Ectodermal cell (in vitro differentiated cells): ENCODE measurements around the gene NEDD8.
"Not testable (repeated sequence)": the region's sequence is repeated elsewhere in the genome, so short reads cannot be mapped to it uniquely, and the experiment has no call there.

Experiments
- H3K27ac ChIP-seq: 2 replicates; pipeline ENCODE4 v1.7.0; 2013; ENCODE audit warnings: mild to moderate bottlenecking, low read depth, low read length; ENCODE audit not compliant: insufficient read depth, poor library complexity, severe bottlenecking
- H3K27me3 ChIP-seq: 2 replicates; pipeline ENCODE4 v1.7.0; 2013; ENCODE audit warnings: mild to moderate bottlenecking, low read length; ENCODE audit not compliant: insufficient read depth, control insufficient read depth, poor library complexity, severe bottlenecking
- H3K36me3 ChIP-seq: one replicate; pipeline ENCODE4 v1.7.0; 2013; ENCODE audit warnings: low read length; ENCODE audit not compliant: control insufficient read depth, insufficient read depth
- H3K4me1 ChIP-seq: one replicate; pipeline ENCODE4 v1.7.0; 2013; ENCODE audit warnings: low read length; ENCODE audit not compliant: control insufficient read depth, insufficient read depth
- H3K4me3 ChIP-seq: 2 replicates; pipeline ENCODE4 v1.7.0; 2013; ENCODE audit warnings: low read depth, low read length, control low read depth; ENCODE audit not compliant: insufficient read depth
- H3K9me3 ChIP-seq: 2 replicates; pipeline ENCODE4 v1.7.0; 2013; ENCODE audit warnings: mild to moderate bottlenecking, low read length, moderate library complexity; ENCODE audit not compliant: control insufficient read depth
- WGBS, 2 experiments: methylation state at CpG; one replicate each; pipeline ENCODE4 v1.1.7; 2013; ENCODE audit warnings: missing lambda C conversion rate in 2 of 2; 5-methylcytosine and 5-hydroxymethylcytosine counted together

NEDD8 gene

DNA sequence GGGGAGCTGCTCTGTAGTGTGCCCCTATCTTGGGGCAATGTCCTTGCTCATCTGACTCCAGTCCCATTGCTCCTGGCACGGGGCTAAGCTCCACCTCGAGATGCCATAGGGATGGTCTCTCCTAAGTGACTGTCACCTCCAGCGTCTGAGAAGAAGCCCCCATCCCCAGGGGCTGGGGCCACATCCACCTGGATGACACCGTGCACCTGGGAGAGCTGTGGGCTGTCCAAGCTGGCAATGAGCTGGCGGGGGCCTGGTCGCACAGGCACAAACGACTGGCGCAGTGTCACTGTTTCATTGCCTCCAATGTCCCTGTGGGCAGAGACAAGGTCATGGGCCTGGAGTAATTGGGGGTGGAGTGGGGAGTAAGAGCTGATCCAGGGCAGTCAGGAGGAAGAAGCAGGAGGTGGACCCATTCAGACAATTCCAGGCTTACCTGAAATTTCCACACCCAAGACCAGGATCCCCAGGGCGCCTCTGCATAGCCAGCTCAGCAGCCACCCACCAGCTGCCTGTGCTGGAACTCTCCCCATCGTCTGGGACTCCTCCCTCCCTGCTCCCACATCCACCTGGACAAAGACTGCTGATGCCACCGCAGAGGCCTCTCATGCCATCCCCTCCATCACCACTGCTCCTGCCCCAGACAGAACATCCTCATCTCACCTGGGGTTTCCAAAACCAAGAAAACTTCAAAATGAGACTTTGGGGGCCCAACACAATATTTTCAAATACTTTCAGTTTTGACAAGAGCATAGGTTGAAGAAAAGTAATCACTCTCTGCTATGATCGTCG lies 17.3 kb upstream of the NEDD8 start:
- H3K27me3 ChIP-seq, result no peaks in the 10 kb centered on the region
- H3K9me3 ChIP-seq, result no peaks in the 10 kb centered on the region
- H3K4me1 ChIP-seq, result no peaks in the 10 kb centered on the region
- H3K4me3 ChIP-seq, result no peak overlapping the region
- H3K27ac ChIP-seq, result no peak overlapping the region
- WGBS, 2 experiments, result 79 to 81% methylated on average over 13 of the region's 13 CpGs
- no peaks in the 10 kb centered on the region for H3K36me3 ChIP-seq

DNA sequence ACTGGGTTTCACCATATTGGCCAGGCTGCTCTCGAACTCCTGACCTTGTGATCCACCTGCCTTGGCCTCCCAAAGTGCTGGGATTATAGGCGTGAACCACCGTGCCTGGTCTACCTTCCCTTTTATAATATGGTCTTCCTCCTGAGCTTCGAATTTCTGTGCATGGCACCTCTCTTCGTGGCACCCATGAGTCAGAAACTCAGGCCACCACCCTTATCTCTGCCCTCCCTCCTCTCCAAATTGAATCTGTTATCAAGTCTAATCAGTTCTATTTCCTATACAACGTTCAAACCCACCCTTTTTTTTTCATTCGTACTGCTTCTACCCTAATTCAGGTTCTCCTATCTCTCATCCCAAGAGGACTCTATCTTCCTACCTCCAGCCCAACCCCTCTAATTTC lies 15.3 kb upstream of the NEDD8 start:
- 83% methylated on average over 7 of the region's 7 CpGs for WGBS, 2 experiments
- no peaks in the 10 kb centered on the region for H3K27me3 ChIP-seq
- H3K4me1 ChIP-seq, result no peaks in the 10 kb centered on the region
- no peak overlapping the region for H3K4me3 ChIP-seq
- H3K9me3 ChIP-seq, result no peaks in the 10 kb centered on the region
- H3K27ac ChIP-seq, result no peak overlapping the region
- H3K36me3 ChIP-seq, result no peaks in the 10 kb centered on the region

DNA sequence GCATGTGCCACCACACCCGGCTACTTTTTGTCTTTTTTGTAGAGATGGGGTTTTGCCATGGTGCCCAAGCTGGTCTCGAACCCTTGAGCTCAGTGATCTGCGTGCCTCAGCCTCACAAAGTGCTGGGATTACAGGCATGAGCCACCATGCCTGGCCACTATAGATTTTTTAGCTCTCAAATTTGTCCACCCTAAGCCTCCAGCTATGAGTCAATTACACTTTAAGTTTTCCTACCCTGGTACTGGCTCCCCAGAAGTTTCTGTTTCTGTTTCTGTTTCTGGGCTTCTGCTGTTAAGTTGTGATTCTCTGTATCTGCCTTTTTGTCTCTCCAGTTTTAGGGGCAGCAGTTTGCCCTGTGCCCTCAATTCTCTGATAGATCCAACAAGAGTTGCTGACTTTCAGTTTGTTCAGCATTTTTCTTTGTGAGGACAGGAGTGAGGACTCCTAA lies 14.6 kb upstream of the NEDD8 start:
- Histone ChIP-seq H3K4me3 (no peak overlapping the region), H3K27me3 (no peaks in the 10 kb centered on the region), H3K36me3 (no peaks in the 10 kb centered on the region), H3K9me3 (no peaks in the 10 kb centered on the region), H3K4me1 (no peaks in the 10 kb centered on the region), H3K27ac (no peak overlapping the region)
- WGBS, 2 experiments, result 84 to 92% methylated on average over 3 of the region's 3 CpGs

DNA sequence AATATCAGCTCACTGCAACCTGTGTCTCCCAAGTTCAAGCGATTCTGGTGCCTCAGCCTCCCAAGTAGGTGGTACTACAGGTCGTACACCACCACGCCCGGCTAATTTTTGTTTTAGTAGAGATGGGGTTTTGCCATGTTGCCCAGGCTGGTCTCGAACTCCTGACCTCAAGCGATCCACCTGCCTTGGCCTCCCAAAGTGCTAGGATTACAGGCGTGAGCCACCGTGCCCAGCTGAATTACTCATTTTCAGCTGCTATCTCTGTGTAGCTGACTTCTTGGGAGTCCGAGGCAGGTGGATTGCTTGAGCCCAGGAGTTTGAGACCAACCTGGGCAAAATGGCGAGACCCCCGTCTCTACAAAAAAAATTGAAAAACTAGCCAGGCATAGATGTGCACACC lies 13.2 kb upstream of the NEDD8 start:
- H3K27me3 ChIP-seq, H3K36me3 ChIP-seq, H3K4me1 ChIP-seq, H3K27ac ChIP-seq, H3K4me3 ChIP-seq, H3K9me3 ChIP-seq: not testable (repeated sequence)
- 93 to 95% methylated on average over 11 of the region's 11 CpGs for WGBS, 2 experiments

DNA sequence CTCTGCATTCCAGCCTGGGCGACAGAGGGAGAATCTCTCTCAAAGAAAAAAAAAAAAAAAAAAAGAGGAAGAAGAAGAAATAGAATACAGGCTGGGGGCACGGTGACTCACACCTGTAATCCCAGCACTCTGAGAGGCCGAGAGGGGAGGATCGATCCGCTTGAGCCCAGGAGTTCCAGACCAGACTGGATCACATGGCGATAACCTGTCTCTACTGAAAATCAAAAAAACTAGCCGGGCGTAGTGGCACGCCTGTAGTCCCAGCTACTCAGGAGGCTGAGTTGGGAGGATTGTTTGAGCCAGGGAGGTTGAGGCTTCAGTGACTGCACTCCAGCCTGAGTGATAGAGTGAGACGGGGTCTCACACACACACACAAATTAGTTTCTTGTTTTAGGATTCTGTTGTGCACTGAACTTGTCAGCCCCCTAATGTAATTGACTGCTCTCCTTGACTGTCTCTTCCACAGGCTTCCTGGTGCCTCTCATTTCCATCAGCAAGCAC lies 11.2 kb upstream of the NEDD8 start:
- Histone ChIP-seq H3K36me3 (peaks cover 12% of the 10 kb centered on the region), H3K27me3 (no peaks in the 10 kb centered on the region), H3K9me3 (no peaks in the 10 kb centered on the region), H3K4me1 (peaks cover 3% of the 10 kb centered on the region), H3K27ac (peak overlapping the region; percentile 93), H3K4me3 (peak overlapping the region; percentile 77)
- 61 to 65% methylated on average over 10 of the region's 10 CpGs for WGBS, 2 experiments

DNA sequence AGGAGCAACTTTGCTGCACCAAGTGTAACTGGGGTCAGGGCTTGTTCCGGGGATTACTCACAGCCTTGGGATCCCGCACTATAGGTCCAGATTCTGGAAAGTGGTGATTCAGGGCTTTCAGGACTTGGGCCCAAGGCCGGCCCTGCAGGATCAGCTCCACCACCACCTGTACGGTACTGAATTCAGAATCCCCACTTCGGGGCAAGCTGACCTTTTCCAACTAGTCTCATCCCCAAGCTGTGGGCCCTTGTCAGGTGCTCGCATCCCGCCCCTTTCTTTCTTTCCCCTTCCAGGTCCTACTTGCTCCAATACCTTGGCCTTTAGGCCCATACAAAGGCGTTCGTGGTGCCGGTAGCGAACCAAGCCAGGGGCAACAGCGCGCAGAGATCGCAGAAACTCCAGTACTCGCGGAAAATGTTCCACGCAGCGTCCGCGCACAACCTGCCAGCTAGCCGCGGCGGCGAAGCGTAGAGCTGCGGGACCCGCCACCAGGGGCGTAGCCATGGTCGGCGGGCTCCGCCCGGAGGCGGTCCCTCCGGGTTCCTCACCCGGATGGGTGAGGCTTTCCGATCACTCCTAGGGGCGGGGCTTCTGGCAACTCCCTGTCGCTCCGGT lies 9.8 kb upstream of the NEDD8 start:
- H3K27me3 ChIP-seq, result no peaks in the 10 kb centered on the region
- H3K27ac ChIP-seq, result peak overlapping the region; percentile 93
- 4 to 5% methylated on average over 39 of the region's 39 CpGs for WGBS, 2 experiments
- peak overlapping the region; percentile 77 for H3K4me3 ChIP-seq
- H3K4me1 ChIP-seq, result peaks cover 3% of the 10 kb centered on the region
- H3K9me3 ChIP-seq, result no peaks in the 10 kb centered on the region
- H3K36me3 ChIP-seq, result peaks cover 24% of the 10 kb centered on the region

DNA sequence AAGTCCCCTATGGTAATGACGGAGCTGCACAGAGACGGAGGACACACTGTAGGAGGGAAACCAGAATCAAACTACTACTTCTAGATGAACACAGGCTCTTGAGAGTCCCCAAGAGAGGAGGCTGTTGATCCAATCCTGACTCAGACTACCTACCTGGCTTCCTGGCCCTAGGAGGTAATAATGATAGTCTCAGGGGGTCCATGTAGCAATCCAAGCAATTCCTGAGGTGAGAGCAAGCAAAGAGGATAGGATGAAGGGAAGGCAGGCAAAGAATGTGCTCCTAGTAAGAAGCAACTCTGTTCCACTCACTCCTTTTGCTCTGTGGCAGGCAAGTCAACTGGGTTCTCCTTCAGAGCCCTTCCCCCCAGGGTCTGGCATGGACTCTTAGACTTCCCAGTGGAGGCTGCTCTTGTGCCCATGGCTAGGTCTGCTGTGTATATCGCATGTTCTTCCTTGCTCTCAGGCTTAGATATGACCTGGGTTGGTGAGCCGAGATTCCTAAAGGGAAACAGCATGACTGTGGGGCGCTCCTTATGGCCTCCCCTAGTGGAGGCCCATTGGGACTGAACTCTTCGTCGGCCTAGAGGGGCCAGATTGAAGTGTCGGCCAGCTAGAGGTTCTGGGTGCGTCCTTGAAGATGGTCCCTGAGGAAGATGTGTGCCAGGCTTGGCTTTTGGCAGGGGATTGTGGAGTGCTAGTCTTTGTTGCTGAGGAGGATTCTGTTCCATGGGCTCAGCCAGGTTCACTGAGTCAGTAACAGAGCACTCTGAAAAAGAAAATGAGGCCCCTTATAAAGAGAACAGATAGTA lies 8.1 kb upstream of the NEDD8 start:
- 95 to 97% methylated on average over 9 of the region's 9 CpGs for WGBS, 2 experiments
- Histone ChIP-seq H3K27ac (no peak overlapping the region), H3K27me3 (no peaks in the 10 kb centered on the region), H3K36me3 (peaks cover 30% of the 10 kb centered on the region), H3K4me1 (peaks cover 3% of the 10 kb centered on the region), H3K9me3 (no peaks in the 10 kb centered on the region), H3K4me3 (no peak overlapping the region)

DNA sequence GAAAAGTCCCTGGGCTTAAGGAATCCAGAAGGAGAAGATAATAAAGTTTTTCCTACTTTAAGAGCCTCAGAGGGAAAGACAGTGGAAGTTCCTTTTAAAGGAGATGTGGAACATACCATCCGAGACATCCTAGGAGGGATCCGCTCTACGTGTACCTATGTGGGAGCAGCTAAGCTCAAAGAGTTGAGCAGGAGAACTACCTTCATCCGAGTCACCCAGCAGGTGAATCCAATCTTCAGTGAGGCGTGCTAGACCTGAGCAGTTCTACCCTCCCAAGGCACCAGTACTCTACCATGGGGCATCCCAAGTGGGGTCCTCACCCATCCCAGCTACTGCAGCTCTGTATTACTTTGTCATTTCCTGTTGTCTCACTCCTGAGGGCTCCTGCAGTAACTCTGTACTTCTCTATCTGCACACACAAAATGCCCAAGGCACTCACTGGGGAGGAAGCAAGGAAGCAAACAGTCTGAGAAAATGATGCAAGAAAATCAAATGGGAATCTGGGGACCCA lies 6.4 kb upstream of the NEDD8 start:
- no peak overlapping the region for H3K27ac ChIP-seq
- H3K9me3 ChIP-seq, result no peaks in the 10 kb centered on the region
- peaks cover 30% of the 10 kb centered on the region for H3K36me3 ChIP-seq
- whole genome bisulfite sequencing, 2 experiments, result 93 to 95% methylated on average over 5 of the region's 5 CpGs
- peaks cover 6% of the 10 kb centered on the region for H3K4me1 ChIP-seq
- no peaks in the 10 kb centered on the region for H3K27me3 ChIP-seq
- no peak overlapping the region for H3K4me3 ChIP-seq

DNA sequence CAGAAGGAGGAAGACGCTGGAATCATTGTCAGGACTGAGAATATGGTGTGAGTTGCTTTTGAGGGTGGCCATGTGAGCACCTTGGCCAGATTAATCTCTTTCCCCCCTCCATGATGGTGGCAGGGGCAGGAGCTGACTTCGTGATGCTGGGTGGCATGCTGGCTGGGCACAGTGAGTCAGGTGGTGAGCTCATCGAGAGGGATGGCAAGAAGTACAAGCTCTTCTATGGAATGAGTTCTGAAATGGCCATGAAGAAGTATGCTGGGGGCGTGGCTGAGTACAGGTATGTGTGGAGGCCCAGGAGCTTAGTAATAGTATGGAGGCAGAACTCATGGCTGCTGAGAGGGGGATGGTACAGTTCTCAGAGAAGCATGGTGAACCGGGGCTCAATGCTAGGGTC lies 6.0 kb upstream of the NEDD8 start:
- Histone ChIP-seq H3K9me3 (no peaks in the 10 kb centered on the region), H3K4me3 (no peak overlapping the region), H3K27me3 (no peaks in the 10 kb centered on the region), H3K4me1 (peaks cover 10% of the 10 kb centered on the region), H3K27ac (no peak overlapping the region), H3K36me3 (peaks cover 30% of the 10 kb centered on the region)
- WGBS, 2 experiments, result 92 to 97% methylated on average over 5 of the region's 5 CpGs
